Measurements from ENCODE around the gene ELAVL3. TPM values are rescaled to one million over a fixed set of nuclear protein-coding genes. Genes with fewer than 3 reads are reported as not detected.

The ELAVL3 gene
- total and polyA plus RNA-seq, 2 of the 4 experiments (the other 2 are of a cell fraction): not detected

GRCh38 chr19:11486661-11487503, 6.0 kb upstream of the ELAVL3 start:
- CTCF ChIA-PET: no interaction called here

More at GRCh38 chr19:11486661-11487503, 6.0 kb upstream of the ELAVL3 start:
- DNase-seq: no peak
- no peaks in the 10 kb centered on the region for H3K9me3 ChIP-seq (ENCODE audit: control insufficient read depth, insufficient read depth, low read length)
- H4K8ac ChIP-seq (ENCODE audit: low read depth in 2 of 2, low read length in 2 of 2): no peak overlapping the region
- no peaks in the 10 kb centered on the region; the same call in 1 of the 2 replicates for H3K9me1 ChIP-seq (ENCODE audit: insufficient read depth, low read length)
- H2BK120ac ChIP-seq (ENCODE audit: low read depth, low read length): no peak overlapping the region
- H3K27ac ChIP-seq (ENCODE audit: insufficient read depth, low read length): no peak overlapping the region
- H3K4ac ChIP-seq (ENCODE audit: low read depth, low read length): no peak overlapping the region
- H3K18ac ChIP-seq (ENCODE audit: low read depth, low read length): no peak overlapping the region
- H3K4me3 ChIP-seq (ENCODE audit: insufficient read depth, low read depth, low read length): no peak overlapping the region
- no peak overlapping the region for H2AFZ ChIP-seq (replicated peaks; ENCODE audit: low read length, poor library complexity)
- H2BK15ac ChIP-seq (ENCODE audit: low read depth, low read length): no peak overlapping the region
- TF ChIP-seq BHLHE40 (IDR thresholded peaks at IDR 0.05; ENCODE audit: low read depth, low read length): no peak
- TF ChIP-seq CEBPB (IDR thresholded peaks at IDR 0.05; ENCODE audit: low read depth, low read length): no peak
- TF ChIP-seq RFX5 (IDR thresholded peaks at IDR 0.05; ENCODE audit: low read depth, low read length): no peak
- TF ChIP-seq MAZ (IDR thresholded peaks at IDR 0.05; ENCODE audit: borderline replicate concordance, low read depth, low read length): no peak
- no peak for TF ChIP-seq NFE2L2 (IDR thresholded peaks at IDR 0.05; ENCODE audit: low read depth, low read length)
- no peak for TF ChIP-seq MAFK (IDR thresholded peaks at IDR 0.05; ENCODE audit: low read depth, low read length)
- TF ChIP-seq RCOR1 (IDR thresholded peaks at IDR 0.05; ENCODE audit: insufficient replicate concordance, low read length): no peak
- TF ChIP-seq USF2 (IDR thresholded peaks at IDR 0.05; ENCODE audit: low read depth, low read length): no peak
- TF ChIP-seq SMC3 (IDR thresholded peaks at IDR 0.05; ENCODE audit: low read depth, low read length): no peak
- TF ChIP-seq ELK1 (IDR thresholded peaks at IDR 0.05; ENCODE audit: borderline replicate concordance, low read depth, low read length): no peak
- no peak for TF ChIP-seq CTCF (conservative IDR thresholded peaks at IDR 0.05; ENCODE audit: low read depth, low read length)
- no peak for TF ChIP-seq MXI1 (IDR thresholded peaks at IDR 0.05; ENCODE audit: borderline replicate concordance, low read depth, low read length)
- 86% methylated on average over 30 of the region's 45 CpGs; no CpG with 5 or more reads in 1 of the 2 experiments for WGBS, 2 experiments (ENCODE audit: extremely low coverage in 2 of 2, insufficient read length in 1 of 2)
- no peak overlapping the region for H4K91ac ChIP-seq (ENCODE audit: insufficient read depth, low read depth, low read length)
- H4K20me1 ChIP-seq (ENCODE audit: insufficient read depth, low read length): no peaks in the 10 kb centered on the region
- POLR2A ChIA-PET (ENCODE audit: unreplicated experiment): no interaction called here
- H2BK20ac ChIP-seq (ENCODE audit: low read depth, low read length): no peak overlapping the region
- no peak overlapping the region for H3K23ac ChIP-seq (ENCODE audit: low read depth, low read length)
- H3K36me3 ChIP-seq (ENCODE audit: control insufficient read depth, insufficient read depth, low read length): peaks cover 2% of the 10 kb centered on the region; the same call in 1 of the 2 replicates
- no peak overlapping the region for H2BK5ac ChIP-seq (ENCODE audit: low read depth, low read length, poor library complexity, severe bottlenecking)
- intact Hi-C loops (cut with micrococcal nuclease): no loop called here
- no peak overlapping the region for H3K4me2 ChIP-seq (ENCODE audit: low read depth, low read length)
- H2AK5ac ChIP-seq (ENCODE audit: low read depth, low read length): no peak overlapping the region
- dilution Hi-C loops (cut with HindIII; ENCODE audit: low sequenced_read_pairs, unreplicated experiment): no loop called here
- no peak overlapping the region for H4K5ac ChIP-seq (ENCODE audit: low read depth, low read length)
- peaks cover 4% of the 10 kb centered on the region; the same call in 1 of the 2 replicates for H3K27me3 ChIP-seq (ENCODE audit: control insufficient read depth, insufficient read depth, low read length)
- H3K56ac ChIP-seq (ENCODE audit: extremely low read depth, insufficient read depth, low read length): no peak overlapping the region
- H3K4me1 ChIP-seq (ENCODE audit: control insufficient read depth, insufficient read depth, low read length): peaks cover 2% of the 10 kb centered on the region; the same call in 1 of the 2 replicates
- no peak overlapping the region for H3K14ac ChIP-seq (replicated peaks; ENCODE audit: low read depth, low read length)
- ATAC-seq (ENCODE audit: low read depth): no peak
- in situ Hi-C loops (cut with MboI; ENCODE audit: low sequenced_read_pairs): no loop called here
- H3K79me1 ChIP-seq (ENCODE audit: low read depth in 1 of 2, low read length in 2 of 2): no peaks in the 10 kb centered on the region
- BruUV-seq (replicated peaks): no TSS peak
- H3K9ac ChIP-seq (ENCODE audit: low read depth, low read length): no peak overlapping the region
- H2AK9ac ChIP-seq (replicated peaks; ENCODE audit: low read depth, low read length, poor library complexity): no peak overlapping the region
